GM19395 (cell line): ENCODE data around the gene GALNT15.

Experiments
- ATAC-seq: cut with Tn5 transposase; IDR thresholded peaks from one replicate; pipeline ENCODE4 v1.9.1; 2021; ENCODE audit warnings: mild to moderate bottlenecking, moderate library complexity; ENCODE audit not compliant: unreplicated experiment

The GALNT15 gene

GRCh38 chr3:16174389-16174788 lies at the start of gene GALNT15:
TSS of gene GALNT15 (plus strand) at chr3:16174680. CDS start at chr3:16175152, 472 bp downstream.
- ATAC-seq: no peak

- no peak for ATAC-seq
Measured at GRCh38 chr3:16126634-16127033, 47.8 kb upstream of the GALNT15 start.

- no peak for ATAC-seq
Measured at GRCh38 chr3:16127249-16127648, 47.2 kb upstream of the GALNT15 start.

- no peak for ATAC-seq
Measured at GRCh38 chr3:16130066-16130465, 44.4 kb upstream of the GALNT15 start.

- ATAC-seq: no peak
Measured at GRCh38 chr3:16132190-16132589, 42.3 kb upstream of the GALNT15 start.

GRCh38 chr3:16132928-16133327 lies 41.6 kb upstream of the GALNT15 start:
- ATAC-seq: no peak

GRCh38 chr3:16134173-16134928 lies 40.1 kb upstream of the GALNT15 start:
- ATAC-seq: no peak

- ATAC-seq: no peak
Measured at GRCh38 chr3:16136055-16136454, 38.4 kb upstream of the GALNT15 start.

GRCh38 chr3:16137044-16137443 lies 37.4 kb upstream of the GALNT15 start:
- no peak for ATAC-seq

- no peak for ATAC-seq
Measured at GRCh38 chr3:16137977-16138376, 36.5 kb upstream of the GALNT15 start.

GRCh38 chr3:16140116-16140893 lies 34.2 kb upstream of the GALNT15 start:
- no peak for ATAC-seq

GRCh38 chr3:16140894-16141285 lies 33.6 kb upstream of the GALNT15 start:
- no peak for ATAC-seq

GRCh38 chr3:16142350-16143025 lies 32.0 kb upstream of the GALNT15 start:
- ATAC-seq: no peak

- no peak for ATAC-seq
Measured at GRCh38 chr3:16143861-16144447, 30.5 kb upstream of the GALNT15 start.

GRCh38 chr3:16145176-16145575 lies 29.3 kb upstream of the GALNT15 start:
- no peak for ATAC-seq

- ATAC-seq: no peak
Measured at GRCh38 chr3:16146015-16146730, 28.3 kb upstream of the GALNT15 start.

- ATAC-seq: no peak
Measured at GRCh38 chr3:16147220-16147994, 27.1 kb upstream of the GALNT15 start.

GRCh38 chr3:16148213-16148612 lies 26.3 kb upstream of the GALNT15 start:
- ATAC-seq: no peak

GRCh38 chr3:16148783-16149182 lies 25.7 kb upstream of the GALNT15 start:
- ATAC-seq: no peak

GRCh38 chr3:16150285-16150684 lies 24.2 kb upstream of the GALNT15 start:
- no peak for ATAC-seq
